PC-9 (cell line): ENCODE measurements around the gene CLTCL1.

ENCODE experiments used
- CTCF ChIP-seq: fragments of 200-600 bp; sonication (generic); conservative IDR thresholded peaks from 2 replicates; pipeline ENCODE4 v1.6.1; 2017; ENCODE audit warnings: mixed run types, antibody characterized with exemption, mild to moderate bottlenecking, moderate library complexity
- EZH2 ChIP-seq: fragments of 200-600 bp; sonication (generic); IDR thresholded peaks from 2 replicates; pipeline ENCODE4 v1.8.0; 2017; ENCODE audit warnings: antibody characterized with exemption, low read depth

GRCh38 chr22:19270873-19271272, 20.6 kb downstream of the CLTCL1 start:
- TF ChIP-seq CTCF (no peak), EZH2 (no peak)
